K562 (cell line): ENCODE results near the gene FJX1. TPM values are rescaled to one million over a fixed set of nuclear protein-coding genes. Genes with fewer than 3 reads are reported as not detected.

Experiments used
- ATAC-seq: fragments of 200-7000 bp; cut with Tn5 transposase; 3 replicates; pipeline ENCODE4 v1.9.1; 2020; ENCODE audit warnings: moderate library complexity
- BruUV-seq: library from RNA; stranded (reverse); fragments of 400-500 nt; replicated peaks from 2 replicates; lab custom pipeline; 2021; lab: Mats Ljungman, UMichigan
- CTCF ChIA-PET: fragments of 300-600 bp; formaldehyde crosslinking; extraction: SDS; loops from one replicate; lab custom pipeline; 2021; ENCODE audit warnings: low intra/inter-chr PET ratio; lab: Yijun Ruan, JAX
- POLR2A ChIA-PET: fragments of 300-600, 350-650 bp; sonication (Branson Sonifier 250); formaldehyde crosslinking; extraction: SDS; loops from one replicate; lab custom pipeline; 2021; ENCODE audit warnings: antibody characterized with exemption, inconsistent platforms; lab: Yijun Ruan, JAX
- DNase-seq, 4 experiments: peaks; one replicate each; pipeline versions ENCODE4 v3.0.0 to v3.0.0-alpha.2; 2011 to 2018; ENCODE audit warnings: low spot score in 3 of 4, mixed read lengths in 3 of 4; ENCODE audit errors: extremely low read depth in 1 of 4
- FAIRE-seq: peaks from 2 replicates; lab custom pipeline; 2011; peaks lifted over from hg19 to GRCh38; lab: Jason Lieb, UNC
- H2AFZ ChIP-seq: 2 replicates; pipeline ENCODE4 v1.6.0; 2011; ENCODE audit warnings: low read depth, low read length, control low read depth, inconsistent platforms
- H3K27ac ChIP-seq: fragments of 200-600 bp; 3 replicates; pipeline ENCODE4 v1.8.0; 2011; ENCODE audit warnings: low read depth, mild to moderate bottlenecking, control low read depth, inconsistent platforms, low read length, moderate library complexity, mixed read lengths; ENCODE audit errors: extremely low read depth
- H3K27me3 ChIP-seq, 2 experiments: fragments of 300-600 bp in 1 of 2; 2 replicates in 1 of 2; 3 replicates in 1 of 2; pipeline versions ENCODE4 v1.6.0 to v1.8.0; 2011; ENCODE audit warnings: inconsistent platforms in 2 of 2, low read length in 2 of 2, mild to moderate bottlenecking in 1 of 2, mixed read lengths in 1 of 2, moderate library complexity in 1 of 2; ENCODE audit not compliant: control insufficient read depth in 2 of 2, insufficient read depth in 2 of 2
- H3K36me3 ChIP-seq: fragments of 300-600 bp; 3 replicates; pipeline ENCODE4 v1.8.0; 2011; ENCODE audit warnings: mild to moderate bottlenecking, low read length, inconsistent platforms; ENCODE audit not compliant: control insufficient read depth, insufficient read depth
- H3K4me1 ChIP-seq, 2 experiments: fragments of 200-600 bp in 1 of 2; replicated peaks in 1 of 2; 2 replicates in 1 of 2; 3 replicates in 1 of 2; pipeline versions ENCODE4 v1.5.1 to v1.8.0; 2011; ENCODE audit warnings: inconsistent platforms in 2 of 2, low read length in 2 of 2, mild to moderate bottlenecking in 1 of 2, mixed read lengths in 1 of 2, moderate library complexity in 1 of 2; ENCODE audit not compliant: control insufficient read depth in 2 of 2, insufficient read depth in 2 of 2
- H3K4me2 ChIP-seq: 2 replicates; pipeline ENCODE4 v1.6.1; 2011; ENCODE audit warnings: low read length, control low read depth, inconsistent platforms, mixed read lengths; ENCODE audit not compliant: insufficient read depth
- H3K4me3 ChIP-seq: fragments of 200-600 bp; sonication (generic), shearing (Covaris generic); 2 replicates; pipeline ENCODE4 v1.5.1; 2016; ENCODE audit warnings: control low read depth, inconsistent platforms
- H3K79me2 ChIP-seq: fragments of 200-600 bp; 3 replicates; pipeline ENCODE4 v1.8.0; 2011; ENCODE audit warnings: low read length, inconsistent platforms; ENCODE audit not compliant: control insufficient read depth, insufficient read depth
- H3K9ac ChIP-seq, 2 experiments: 2 replicates each; pipeline versions ENCODE4 v1.6.0 to v1.6.1; 2011; ENCODE audit warnings: low read depth in 2 of 2, low read length in 2 of 2, control low read depth in 1 of 2, inconsistent platforms in 1 of 2, mild to moderate bottlenecking in 1 of 2, mixed read lengths in 1 of 2; ENCODE audit not compliant: insufficient read depth in 1 of 2
- H3K9me1 ChIP-seq: one replicate; pipeline ENCODE4 v1.6.0; 2011; ENCODE audit warnings: inconsistent platforms, mild to moderate bottlenecking, low read length, moderate library complexity; ENCODE audit not compliant: control insufficient read depth, insufficient read depth
- H3K9me3 ChIP-seq: replicated peaks from 2 replicates; pipeline ENCODE4 v1.5.1; 2011; ENCODE audit warnings: low read depth, low read length, inconsistent platforms; ENCODE audit not compliant: control insufficient read depth, insufficient read depth
- H4K20me1 ChIP-seq: replicated peaks from 2 replicates; pipeline ENCODE4 v1.6.1; 2011; ENCODE audit warnings: low read length, inconsistent platforms, mixed read lengths; ENCODE audit not compliant: control insufficient read depth, insufficient read depth
- BRD9 ChIP-seq: fragments of 450-650 bp; IDR thresholded peaks from 2 replicates; pipeline ENCODE4 v1.6.1; 2018; ENCODE audit warnings: low read depth; ENCODE audit not compliant: partially characterized antibody
- CBFB ChIP-seq: sonication (generic); formaldehyde crosslinking; IDR thresholded peaks from 2 replicates; pipeline ENCODE4 v1.4.0; 2020; ENCODE audit warnings: mild to moderate bottlenecking, missing genetic modification reagents
- ELK1 ChIP-seq: sonication (generic); formaldehyde crosslinking; IDR thresholded peaks from 2 replicates; pipeline ENCODE4 v1.8.1; 2022; ENCODE audit warnings: missing genetic modification reagents
- ETV6 ChIP-seq, 3 experiments: fragments of 150-350 bp in 1 of 3; sonication (generic) in 1 of 3; formaldehyde crosslinking in 1 of 3; IDR thresholded peaks; 2 replicates each; pipeline versions ENCODE4 v1.6.1 to v1.8.0; 2014 to 2022; ENCODE audit warnings: borderline replicate concordance in 2 of 3, low read depth in 2 of 3, antibody characterized with exemption in 1 of 3, low read length in 1 of 3, mild to moderate bottlenecking in 1 of 3, missing genetic modification reagents in 1 of 3
- MAZ ChIP-seq, 2 experiments: fragments of 450-650 bp in 1 of 2; sonication (generic) in 1 of 2; formaldehyde crosslinking; IDR thresholded peaks in 1 of 2; conservative IDR thresholded peaks in 1 of 2; 2 replicates each; pipeline versions ENCODE4 v1.4.0 to v1.5.0; 2020; ENCODE audit warnings: mild to moderate bottlenecking in 1 of 2, missing genetic modification reagents in 1 of 2
- MBD1 ChIP-seq: fragments of 250-450 bp; sonication (Bioruptor Pico); IDR thresholded peaks from 2 replicates; pipeline ENCODE4 v1.8.0; 2022; ENCODE audit warnings: inconsistent platforms
- MTF1 ChIP-seq: fragments of 250-450 bp; sonication (Bioruptor Pico); IDR thresholded peaks from 2 replicates; pipeline ENCODE4 v1.9.0; 2021; ENCODE audit warnings: moderate library complexity, mild to moderate bottlenecking, inconsistent platforms, borderline replicate concordance
- NCOA2 ChIP-seq, 2 experiments: fragments of 450-650 bp; IDR thresholded peaks; 2 replicates each; pipeline ENCODE4 v1.6.1; 2018; ENCODE audit warnings: mild to moderate bottlenecking in 2 of 2, moderate library complexity in 1 of 2; ENCODE audit not compliant: partially characterized antibody in 2 of 2
- POLR2H ChIP-seq: IDR thresholded peaks from 2 replicates; pipeline ENCODE4 v1.6.1; 2016; ENCODE audit warnings: missing genetic modification characterization, low read depth, mild to moderate bottlenecking, control low read depth, missing compliant biosample characterization, moderate library complexity
- SP2 ChIP-seq: IDR thresholded peaks from 2 replicates; pipeline ENCODE4 v1.6.1; 2011; ENCODE audit warnings: mild to moderate bottlenecking, low read depth, low read length, moderate library complexity; ENCODE audit not compliant: poor library complexity, severe bottlenecking; ENCODE audit errors: extremely low read depth
- TFE3 ChIP-seq: fragments of 450-650 bp; formaldehyde crosslinking; IDR thresholded peaks from 2 replicates; pipeline ENCODE4 v1.4.0; 2020; ENCODE audit warnings: mild to moderate bottlenecking, mixed read lengths
- TGIF2 ChIP-seq: sonication (generic); formaldehyde crosslinking; IDR thresholded peaks from 2 replicates; pipeline ENCODE4 v1.8.1; 2022; ENCODE audit warnings: mild to moderate bottlenecking, missing genetic modification reagents, moderate library complexity
- ZNF3 ChIP-seq: fragments of 250-450 bp; sonication (Bioruptor Pico); IDR thresholded peaks from 2 replicates; pipeline ENCODE4 v1.5.0; 2021; ENCODE audit warnings: mild to moderate bottlenecking, moderate library complexity
- ZNF347 ChIP-seq: fragments of 450-650 bp; formaldehyde crosslinking; IDR thresholded peaks from 2 replicates; pipeline ENCODE4 v1.4.0; 2020; ENCODE audit warnings: low read depth, mild to moderate bottlenecking, moderate library complexity
- WGBS: fragments of 100-300 bp; shearing (Covaris generic); methylation state at CpG from one replicate; pipeline ENCODE4 v1.1.6; 2016; ENCODE audit warnings: low coverage, mixed read lengths; ENCODE audit not compliant: insufficient coverage; ENCODE audit errors: missing lambda C conversion rate; 5-methylcytosine and 5-hydroxymethylcytosine counted together
- in situ Hi-C: fragments of 300-500 bp; cut with MboI; formaldehyde crosslinking; loops from 4 replicates; pipeline ENCODE4 v1.15.0; 2018; ENCODE audit warnings: inconsistent platforms, mixed read lengths
- intact Hi-C: fragments of 100-400 bp; cut with micrococcal nuclease; formaldehyde crosslinking; loops from 2 replicates; pipeline ENCODE4 v1.14.2; 2022
- polyA plus RNA-seq, 8 experiments: library from polyadenylated mRNA; depleted of rRNA in 4 of 8; stranded (reverse) in 5 of 8; unstranded in 3 of 8; fragments of >200 nt; fragmentation: Nextera tagmentation in 2 of 8; fragmentation: Illumina TruSeq in 1 of 8; extraction: Ambion mirVana in 2 of 8; extraction: Trizol in 1 of 8; gene quantifications; 2 replicates each; pipeline versions ENCODE4 v1.2.1 to v1.2.3, GENCODE V29; 2011 to 2014; ENCODE audit warnings: inconsistent platforms in 1 of 8, missing spikeins in 1 of 8
- total RNA-seq, 7 experiments: library from RNA; depleted of rRNA in 6 of 7; stranded (reverse); fragments of >200 nt in 6 of 7; fragmentation: Illumina TruSeq in 2 of 7; extraction: Trizol in 2 of 7; gene quantifications; 2 replicates each; pipeline versions ENCODE4 v1.2.1 to v1.2.3, GENCODE V29; 2011 to 2021; ENCODE audit warnings: low replicate concordance in 1 of 7
- TF ChIP-seq, protein P1 (sequence below), 2 experiments: fragments of 200-800 bp in 1 of 2; sonication (Bioruptor generic) in 1 of 2; sonication (generic) in 1 of 2; formaldehyde crosslinking in 1 of 2; IDR thresholded peaks in 1 of 2; conservative IDR thresholded peaks in 1 of 2; 2 replicates each; pipeline versions ENCODE4 v1.5.0 to v1.6.1; 2016 to 2020; ENCODE audit warnings: missing compliant biosample characterization in 1 of 2, missing genetic modification characterization in 1 of 2, missing genetic modification reagents in 1 of 2

FJX1 gene
- total and polyA plus RNA-seq, 9 of the 15 experiments (the other 6 are each of a cell fraction or from before 2014, with no cell fraction given) = 0.10 to 2.7 (median 0.72) TPM

DNA sequence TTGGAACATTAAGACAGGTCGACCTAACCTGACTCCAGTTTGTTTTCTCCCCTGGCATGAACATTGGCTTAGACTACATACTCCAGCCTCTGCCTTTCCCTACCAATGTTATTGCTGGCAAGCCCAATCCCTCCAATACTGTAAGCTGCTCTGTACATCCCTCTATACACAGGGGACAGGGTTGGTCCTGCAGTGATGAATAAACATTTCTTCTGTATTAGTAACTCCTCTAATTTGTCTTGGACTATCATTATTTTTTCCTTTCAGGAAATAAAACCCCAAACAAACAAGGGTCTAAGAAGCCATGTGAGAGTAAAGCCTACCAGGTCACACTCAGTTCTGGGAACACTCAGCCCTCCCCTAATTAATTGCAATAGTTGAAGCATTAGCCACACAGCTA lies 35.1 kb upstream of the FJX1 start:
- peaks cover 0 to 11% of the 10 kb centered on the region in 2 experiments; a peak in 3 of 5 replicates for H3K4me1 ChIP-seq
- intact Hi-C loops (no loop called here), in situ Hi-C loops (no loop called here)
- peaks cover 0 to 4% of the 10 kb centered on the region in 2 experiments; a peak in 1 of 5 replicates for H3K27me3 ChIP-seq
- no peak for DNase-seq
- H4K20me1 ChIP-seq = no peaks in the 10 kb centered on the region
- no peak for FAIRE-seq
- BruUV-seq = no TSS peak
- no peaks in the 10 kb centered on the region for H3K9me3 ChIP-seq
- H3K79me2 ChIP-seq = no peaks in the 10 kb centered on the region
- no peak overlapping the region for H3K27ac ChIP-seq
- CTCF ChIA-PET = no interaction called here
- H2AFZ ChIP-seq = no peak overlapping the region
- WGBS = 0% methylated on average over 1 of the region's 1 CpG
- H3K36me3 ChIP-seq = no peaks in the 10 kb centered on the region
- H3K9me1 ChIP-seq = no peaks in the 10 kb centered on the region
- POLR2A ChIA-PET = interaction anchor here (0.7 kb wide), 1 partner anchor 532 kb away, joined by 3 read pairs; no protein-coding TSS in a partner anchor
- H3K4me2 ChIP-seq = no peak overlapping the region
- no peak overlapping the region for H3K4me3 ChIP-seq
- no peak for ATAC-seq
- H3K9ac ChIP-seq = no peak overlapping the region
- TF ChIP-seq NCOA2 (IDR thresholded peaks at IDR 0.05; ENCODE audit: partially characterized antibody in 2 of 2) (no peak), MAZ (CRISPR knock-in tag; conservative IDR thresholded peaks at IDR 0.05 in 1 of 2, IDR thresholded peaks at IDR 0.05 in 1 of 2) (no peak), MTF1 (CRISPR knock-in tag) (no peak), ELK1 (no peak), MBD1 (CRISPR knock-in tag) (no peak), ZNF3 (CRISPR knock-in tag) (no peak), POLR2H (tag) (no peak), TGIF2 (CRISPR knock-in tag) (no peak), ETV6 (IDR thresholded peaks at IDR 0.05; ENCODE audit: borderline replicate concordance in 1 of 2, low read depth in 2 of 2, low read length in 1 of 2) (no peak), ETV6 (CRISPR knock-in tag; IDR thresholded peaks at IDR 0.05; ENCODE audit: borderline replicate concordance) (no peak), ZNF347 (CRISPR knock-in tag) (no peak), SP2 (no peak), CBFB (CRISPR knock-in tag) (no peak), BRD9 (no peak), TFE3 (no peak)
- TF ChIP-seq, protein P1, sequence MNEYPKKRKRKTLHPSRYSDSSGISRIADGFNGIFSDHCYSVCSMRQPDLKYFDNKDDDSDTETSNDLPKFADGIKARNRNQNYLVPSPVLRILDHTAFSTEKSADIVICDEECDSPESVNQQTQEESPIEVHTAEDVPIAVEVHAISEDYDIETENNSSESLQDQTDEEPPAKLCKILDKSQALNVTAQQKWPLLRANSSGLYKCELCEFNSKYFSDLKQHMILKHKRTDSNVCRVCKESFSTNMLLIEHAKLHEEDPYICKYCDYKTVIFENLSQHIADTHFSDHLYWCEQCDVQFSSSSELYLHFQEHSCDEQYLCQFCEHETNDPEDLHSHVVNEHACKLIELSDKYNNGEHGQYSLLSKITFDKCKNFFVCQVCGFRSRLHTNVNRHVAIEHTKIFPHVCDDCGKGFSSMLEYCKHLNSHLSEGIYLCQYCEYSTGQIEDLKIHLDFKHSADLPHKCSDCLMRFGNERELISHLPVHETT (CRISPR knock-in tag; conservative IDR thresholded peaks at IDR 0.05 in 1 of 2, IDR thresholded peaks at IDR 0.05 in 1 of 2) = no peak
